RCC 7860 (cell line): ENCODE results near the gene FYB1.
"Not testable (repeated sequence)": the region's sequence is repeated elsewhere in the genome, so short reads cannot be mapped to it uniquely, and the experiment has no call there.

ENCODE experiments used
- DNase-seq: peaks from one replicate; pipeline ENCODE4 v3.0.0-alpha.2; 2015; ENCODE audit warnings: low spot score
- FAIRE-seq: peaks from 2 replicates; lab custom pipeline; 2012; peaks lifted over from hg19 to GRCh38; lab: Jason Lieb, UNC

Gene FYB1

GRCh38 chr5:39219437-39219836, at the start of gene FYB1:
TSS of gene FYB1 (minus strand) at chr5:39219563. CDS start at chr5:39202960, 16,603 bp downstream.
- DNase-seq (no peak), FAIRE-seq (no peak)

- FAIRE-seq: no peak
Observed at GRCh38 chr5:39267186-39267585, 47.8 kb upstream of the FYB1 start.

GRCh38 chr5:39266442-39266841, 47.1 kb upstream of the FYB1 start:
- DNase-seq: peak; percentile 58
- peak; percentile 44 for FAIRE-seq

More at GRCh38 chr5:39267186-39267585, 47.8 kb upstream of the FYB1 start:
- no peak for DNase-seq

GRCh38 chr5:39264528-39264927, 45.2 kb upstream of the FYB1 start:
- no peak for DNase-seq
- no peak for FAIRE-seq

- DNase-seq (no peak), FAIRE-seq (no peak)
Observed at GRCh38 chr5:39262981-39263380, 43.6 kb upstream of the FYB1 start.

- no peak for FAIRE-seq
- no peak for DNase-seq
Observed at GRCh38 chr5:39260095-39260494, 40.7 kb upstream of the FYB1 start.

GRCh38 chr5:39257554-39257953, 38.2 kb upstream of the FYB1 start:
- FAIRE-seq (no peak), DNase-seq (no peak)

- DNase-seq: peak; percentile 81
- FAIRE-seq: peak; percentile 85
Observed at GRCh38 chr5:39256477-39257235, 37.3 kb upstream of the FYB1 start.

GRCh38 chr5:39255406-39255805, 36.0 kb upstream of the FYB1 start:
- FAIRE-seq: no peak
- no peak for DNase-seq

- FAIRE-seq (no peak), DNase-seq (no peak)
Observed at GRCh38 chr5:39254671-39255070, 35.3 kb upstream of the FYB1 start.

GRCh38 chr5:39253196-39253595, 33.8 kb upstream of the FYB1 start:
- DNase-seq (no peak), FAIRE-seq (peak; percentile 69)

- DNase-seq: no peak
Observed at GRCh38 chr5:39249564-39250274, 30.4 kb upstream of the FYB1 start.

GRCh38 chr5:39249069-39249468, 29.7 kb upstream of the FYB1 start:
- DNase-seq (no peak), FAIRE-seq (no peak)

More at GRCh38 chr5:39249564-39250274, 30.4 kb upstream of the FYB1 start:
- FAIRE-seq: no peak

- no peak for DNase-seq
- no peak for FAIRE-seq
Observed at GRCh38 chr5:39240750-39241149, 21.4 kb upstream of the FYB1 start.

GRCh38 chr5:39238366-39239105, 19.2 kb upstream of the FYB1 start:
- FAIRE-seq (no peak), DNase-seq (no peak)

- FAIRE-seq (no peak), DNase-seq (no peak)
Observed at GRCh38 chr5:39236718-39237117, 17.4 kb upstream of the FYB1 start.

- FAIRE-seq (no peak), DNase-seq (no peak)
Observed at GRCh38 chr5:39235648-39236047, 16.3 kb upstream of the FYB1 start.

- not testable (repeated sequence) for FAIRE-seq, DNase-seq
Observed at GRCh38 chr5:39234494-39234893, 15.1 kb upstream of the FYB1 start.

GRCh38 chr5:39233783-39234182, 14.4 kb upstream of the FYB1 start:
- FAIRE-seq: no peak

GRCh38 chr5:39231705-39232525, 12.6 kb upstream of the FYB1 start:
- FAIRE-seq: no peak
- DNase-seq: no peak

More at GRCh38 chr5:39233783-39234182, 14.4 kb upstream of the FYB1 start:
- no peak for DNase-seq

GRCh38 chr5:39228596-39228995, 9.2 kb upstream of the FYB1 start:
- no peak for DNase-seq
- FAIRE-seq: no peak
